WERI-Rb-1 (cell line): ENCODE results near the gene FAM181A.

ENCODE experiments used
- DNase-seq: peaks from one replicate; pipeline ENCODE4 v3.0.0-alpha.2; 2020
- H3K27ac ChIP-seq: fragments of 250-450 bp; sonication (Bioruptor Pico); 2 replicates; pipeline ENCODE4 v1.5.1; 2020; ENCODE audit warnings: mild to moderate bottlenecking, moderate library complexity
- H3K27me3 ChIP-seq: fragments of 250-450 bp; sonication (Bioruptor Pico); 2 replicates; pipeline ENCODE4 v1.5.1; 2021; ENCODE audit warnings: mild to moderate bottlenecking, low read depth, moderate library complexity; ENCODE audit not compliant: insufficient read depth, severe bottlenecking
- H3K36me3 ChIP-seq: fragments of 250-450 bp; sonication (Bioruptor Pico); 2 replicates; pipeline ENCODE4 v1.5.1; 2020; ENCODE audit warnings: mild to moderate bottlenecking, moderate library complexity
- H3K4me3 ChIP-seq: 2 replicates; pipeline ENCODE4 v1.5.1; 2011; ENCODE audit warnings: low read depth, mild to moderate bottlenecking, control low read depth, low read length
- H3K9me3 ChIP-seq: fragments of 250-450 bp; sonication (Bioruptor Pico); 2 replicates; pipeline ENCODE4 v1.5.1; 2021; ENCODE audit warnings: mild to moderate bottlenecking, moderate library complexity; ENCODE audit not compliant: severe bottlenecking
- CTCF ChIP-seq: IDR thresholded peaks from 2 replicates; pipeline ENCODE4 v1.5.1; 2011; ENCODE audit warnings: low read depth, mild to moderate bottlenecking, control low read depth, inconsistent platforms, low read length

The FAM181A gene

GRCh38 chr14:93970965-93971634, 44.0 kb downstream of the FAM181A start:
- no peak for TF ChIP-seq CTCF
- Histone ChIP-seq H3K9me3 (no peaks in the 10 kb centered on the region), H3K4me3 (no peak overlapping the region), H3K27ac (no peak overlapping the region), H3K36me3 (no peaks in the 10 kb centered on the region), H3K27me3 (peaks cover 54% of the 10 kb centered on the region)
- peak; percentile 68 for DNase-seq

GRCh38 chr14:93971635-93972027, 44.5 kb downstream of the FAM181A start:
- H3K27me3 ChIP-seq, result peaks cover 59% of the 10 kb centered on the region
- no peak overlapping the region for H3K4me3 ChIP-seq
- H3K27ac ChIP-seq, result no peak overlapping the region
- DNase-seq, result no peak
- no peaks in the 10 kb centered on the region for H3K36me3 ChIP-seq
- no peak for TF ChIP-seq CTCF
- no peaks in the 10 kb centered on the region for H3K9me3 ChIP-seq

- H3K4me3 ChIP-seq, result no peak overlapping the region
- no peak for DNase-seq
These were observed 45.6 kb downstream of the FAM181A start for GRCh38 chr14:93972618-93973205.

GRCh38 chr14:93973607-93974006, 46.5 kb downstream of the FAM181A start:
- no peak for DNase-seq
- Histone ChIP-seq H3K27me3 (peaks cover 63% of the 10 kb centered on the region), H3K36me3 (no peaks in the 10 kb centered on the region), H3K9me3 (no peaks in the 10 kb centered on the region), H3K27ac (no peak overlapping the region), H3K4me3 (no peak overlapping the region)
- TF ChIP-seq CTCF, result no peak

More at GRCh38 chr14:93972618-93973205, 45.6 kb downstream of the FAM181A start:
- Histone ChIP-seq H3K27me3 (peaks cover 63% of the 10 kb centered on the region), H3K27ac (no peak overlapping the region), H3K9me3 (no peaks in the 10 kb centered on the region), H3K36me3 (no peaks in the 10 kb centered on the region)
- no peak for TF ChIP-seq CTCF

- no peak overlapping the region for H3K27ac ChIP-seq
- no peak overlapping the region for H3K4me3 ChIP-seq
- TF ChIP-seq CTCF, result no peak
- no peaks in the 10 kb centered on the region for H3K9me3 ChIP-seq
- no peak for DNase-seq
- no peaks in the 10 kb centered on the region for H3K36me3 ChIP-seq
- peaks cover 61% of the 10 kb centered on the region for H3K27me3 ChIP-seq
These were observed 47.2 kb downstream of the FAM181A start for GRCh38 chr14:93974299-93974698.
